ENCODE results near the gene MSI2. TPM values are rescaled to one million over a fixed set of nuclear protein-coding genes. Genes with fewer than 3 reads are reported as not detected.

MSI2 gene
- total RNA-seq, 1 donor from 2014 or later = 96.8 TPM

DNA sequence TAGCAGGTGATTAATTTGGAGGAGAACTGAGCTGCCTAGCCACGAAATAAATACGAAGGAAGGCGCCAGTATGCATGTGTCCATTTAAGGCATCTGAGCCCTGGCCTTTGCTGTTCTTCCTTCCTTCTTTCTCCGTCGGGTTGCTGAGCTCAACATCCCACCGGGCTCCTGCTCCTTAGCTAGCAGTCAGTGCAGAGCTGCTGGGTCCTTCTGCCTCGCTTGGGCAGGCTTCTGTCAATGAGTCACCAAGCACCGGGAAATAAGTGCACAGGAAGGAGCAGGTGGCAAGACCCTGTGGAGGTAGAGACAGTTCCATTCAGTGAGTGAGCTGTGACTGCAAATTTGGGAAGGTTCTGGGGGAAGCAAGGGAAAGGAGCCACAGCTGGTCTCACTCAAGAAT, 368.1 kb downstream of the MSI2 start:
- DNase-seq (ENCODE audit: missing footprints) (no peak), ATAC-seq (no peak)
- intact Hi-C loops (cut with DNase I) = no loop called here

DNA sequence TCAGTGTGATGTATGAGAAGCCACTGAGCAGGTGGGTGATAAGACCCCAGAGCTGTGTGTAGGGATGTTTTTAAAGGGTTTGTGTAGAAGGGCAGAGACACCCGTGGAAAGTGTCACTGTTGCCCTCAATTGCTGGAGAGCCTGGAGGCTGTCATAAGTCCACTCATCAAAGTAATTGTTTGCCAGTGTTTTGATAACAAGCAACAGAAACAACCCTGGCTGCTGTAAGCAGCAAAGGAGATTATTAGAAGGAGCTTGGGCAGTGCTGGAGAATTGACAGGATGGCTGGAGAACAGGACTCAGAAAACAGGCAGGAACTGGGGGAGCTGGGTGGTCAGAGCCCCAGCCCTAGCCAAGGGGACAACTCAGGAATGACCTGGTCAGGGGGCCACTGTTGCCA, 369.2 kb downstream of the MSI2 start:
- ATAC-seq (peak; percentile 38), DNase-seq (ENCODE audit: missing footprints) (no peak)
- intact Hi-C loops (cut with DNase I) = no loop called here

DNA sequence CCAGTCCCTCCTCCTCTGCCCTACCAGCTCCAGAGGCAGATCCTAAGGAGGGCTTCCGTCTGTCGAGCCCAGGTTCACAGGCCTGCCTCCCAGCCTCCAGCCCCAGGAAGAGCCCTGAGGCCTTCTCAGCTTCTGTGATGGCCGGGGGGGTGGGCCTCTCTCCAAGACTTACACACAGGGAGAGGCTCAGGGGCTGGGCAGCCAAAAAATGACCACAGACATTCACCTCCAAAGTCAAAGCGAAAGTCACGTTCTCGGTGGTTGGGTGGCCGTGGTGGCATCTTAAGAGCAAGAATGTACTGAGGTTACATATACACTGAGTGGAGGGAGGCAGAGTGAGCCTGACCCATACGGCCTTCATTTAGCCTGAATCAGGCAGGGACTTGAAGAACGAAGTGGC, 369.6 kb downstream of the MSI2 start:
- ATAC-seq = no peak
- intact Hi-C loops (cut with DNase I) = no loop called here
- DNase-seq (ENCODE audit: missing footprints) = no peak

DNA sequence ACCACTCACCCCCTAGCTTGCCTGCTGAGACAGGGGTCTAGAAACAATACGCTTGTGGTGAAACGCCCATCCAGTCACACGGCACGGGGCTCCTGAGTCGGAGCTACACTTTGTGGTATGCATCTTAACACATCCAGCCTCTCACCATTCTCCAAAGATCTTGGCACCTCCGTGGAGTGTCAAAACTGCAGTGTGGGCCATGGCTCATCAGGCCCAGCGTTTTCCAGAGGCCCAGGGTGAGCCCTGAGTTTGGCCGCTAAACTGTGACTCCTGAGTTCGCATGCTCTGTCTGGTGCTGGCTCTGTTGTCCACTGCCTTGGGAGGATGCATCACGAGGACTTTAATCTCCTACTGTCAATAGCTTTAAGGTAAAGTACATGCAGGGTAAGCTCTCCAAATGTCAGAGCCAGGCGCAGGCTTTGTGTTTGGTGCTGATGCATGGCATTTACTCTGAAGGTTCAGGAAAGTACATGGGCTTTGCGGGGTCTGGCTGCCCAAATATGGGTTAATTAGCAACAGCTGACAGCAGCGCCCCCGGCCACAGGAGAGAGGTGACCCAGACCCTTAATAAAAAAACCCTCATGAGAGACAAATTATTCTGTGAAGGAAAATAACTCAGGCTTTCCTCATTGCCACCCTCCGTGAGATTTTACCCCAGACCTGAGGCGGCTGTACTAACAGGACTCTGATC, 370.3 kb downstream of the MSI2 start:
- DNase-seq (ENCODE audit: missing footprints) = no peak
- peak; percentile 30 for ATAC-seq
- intact Hi-C loops (cut with DNase I) = no loop called here

DNA sequence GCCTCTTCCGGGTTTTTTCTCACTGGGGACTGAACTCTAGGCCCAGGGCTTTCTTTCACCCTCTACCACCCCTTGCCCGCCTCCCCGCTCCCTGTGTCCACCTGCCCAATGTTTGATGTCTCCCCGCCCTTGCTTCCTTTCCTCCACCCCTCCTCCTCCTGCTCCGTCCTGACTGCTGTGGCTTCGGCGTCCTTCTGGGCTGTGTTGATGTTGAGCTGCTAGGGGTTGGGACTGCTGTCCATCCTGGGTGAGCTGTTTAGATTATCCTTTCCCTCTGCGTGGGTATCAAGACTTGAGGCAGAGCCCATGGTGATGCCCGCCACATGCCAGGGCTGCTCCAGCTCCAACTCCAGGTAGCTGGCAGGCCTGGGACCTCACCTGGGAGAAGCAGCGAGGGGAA, 371.3 kb downstream of the MSI2 start:
- no peak for DNase-seq (ENCODE audit: missing footprints)
- intact Hi-C loops (cut with DNase I) = no loop called here
- ATAC-seq = no peak

DNA sequence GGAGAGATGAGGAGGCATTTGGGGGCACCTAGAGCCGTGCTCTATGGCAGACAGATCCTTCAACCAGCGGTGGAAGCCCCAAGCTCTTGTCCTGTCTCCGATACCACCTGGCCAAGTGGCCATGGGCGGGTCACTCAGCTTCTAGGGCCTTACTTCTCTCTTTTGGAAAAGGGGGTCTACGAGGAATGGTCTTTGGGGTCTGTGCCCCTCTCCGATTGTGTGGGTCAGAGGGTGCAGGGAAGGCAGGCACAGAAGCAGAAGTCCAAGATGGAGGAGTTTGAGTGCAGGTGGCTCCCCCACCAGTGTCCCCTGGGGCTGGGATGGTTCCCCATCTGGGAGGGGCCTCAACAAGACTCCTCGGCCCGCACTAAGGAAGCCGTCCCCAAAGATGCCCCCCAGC, 372.1 kb downstream of the MSI2 start:
- intact Hi-C loops (cut with DNase I) = no loop called here
- DNase-seq (ENCODE audit: missing footprints) (no peak), ATAC-seq (no peak)

DNA sequence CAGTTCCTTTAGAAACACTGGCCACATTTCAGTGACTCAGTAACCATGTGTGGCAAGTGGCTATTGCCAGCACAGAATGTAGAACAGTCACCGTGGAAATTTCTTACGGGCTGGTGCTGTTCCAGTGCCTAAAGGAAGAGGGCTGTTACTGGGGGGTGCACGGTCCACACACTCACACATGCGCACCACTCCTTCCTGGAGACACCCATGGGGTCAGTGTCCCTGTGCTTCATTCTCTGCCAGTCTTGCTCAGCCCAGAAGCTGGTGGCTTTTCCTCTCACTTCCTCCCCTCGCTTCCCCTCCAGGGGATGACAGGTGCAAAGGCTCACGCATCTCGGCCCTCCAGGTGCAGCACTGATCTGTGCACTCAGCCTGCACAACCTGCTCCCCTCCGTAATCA, 373.1 kb downstream of the MSI2 start:
- intact Hi-C loops (cut with DNase I) = no loop called here
- DNase-seq (ENCODE audit: missing footprints) = no peak
- ATAC-seq = no peak

DNA sequence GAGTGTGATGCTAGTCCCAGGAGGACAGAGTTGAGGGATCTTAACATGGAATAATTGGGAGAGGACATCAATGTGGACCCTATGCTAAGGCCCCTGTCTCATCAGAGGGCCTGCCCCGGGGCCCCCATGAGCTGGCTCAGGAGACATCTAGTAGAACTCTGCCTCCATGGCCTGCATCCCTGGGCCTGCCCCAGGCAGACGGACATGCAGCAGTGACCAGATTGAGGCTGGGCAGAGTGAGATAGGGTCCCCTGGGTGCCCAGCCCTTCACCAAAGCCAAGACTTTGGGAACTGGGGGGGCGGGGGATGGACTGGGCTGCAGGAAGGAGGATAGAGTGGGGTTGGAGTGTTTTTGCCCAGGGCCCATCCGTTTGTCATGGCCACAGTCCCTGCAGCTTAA, 373.6 kb downstream of the MSI2 start:
- intact Hi-C loops (cut with DNase I) = no loop called here
- ATAC-seq (no peak), DNase-seq (ENCODE audit: missing footprints) (no peak)

DNA sequence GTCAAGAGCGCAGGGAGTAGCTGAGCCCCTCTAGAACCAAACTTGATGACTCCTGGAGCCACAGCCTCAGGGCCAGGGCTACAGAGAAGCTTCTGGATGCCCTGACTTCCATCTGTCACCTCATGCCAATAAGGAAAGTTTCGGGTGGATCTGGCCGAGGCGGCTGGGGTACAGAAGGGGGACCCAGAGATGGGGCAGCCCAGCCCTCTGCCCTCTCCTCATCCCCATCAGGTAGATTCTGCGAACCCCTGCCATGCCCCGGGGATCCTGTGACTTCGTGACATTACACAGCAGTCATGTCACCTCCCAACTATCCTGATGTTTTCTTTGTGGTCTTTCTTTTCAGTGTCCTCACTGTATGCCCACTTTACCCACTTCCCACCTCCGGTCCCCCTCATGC, 374.4 kb downstream of the MSI2 start:
- ATAC-seq (no peak), DNase-seq (ENCODE audit: missing footprints) (no peak)
- intact Hi-C loops (cut with DNase I) = no loop called here

DNA sequence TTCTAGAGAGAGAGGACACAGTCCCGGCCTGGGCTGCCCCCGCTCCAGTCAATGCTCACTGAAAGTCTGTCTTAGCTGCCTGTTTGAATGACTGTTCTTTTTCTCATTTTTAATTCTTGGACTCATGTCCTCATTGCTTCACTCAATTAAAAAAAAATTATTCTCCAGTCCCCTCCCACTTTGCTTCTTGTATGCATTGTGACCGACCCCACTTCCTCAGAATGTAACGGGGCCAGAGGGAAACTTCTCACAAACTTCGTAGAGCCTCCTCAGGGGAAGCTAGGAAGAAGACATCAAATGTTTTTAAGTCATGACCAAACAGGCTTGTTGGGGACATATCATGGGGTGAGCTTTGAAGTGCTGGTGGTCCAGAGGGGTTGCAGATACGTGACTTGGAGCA, 375.5 kb downstream of the MSI2 start:
- intact Hi-C loops (cut with DNase I) = no loop called here
- DNase-seq (ENCODE audit: missing footprints) = no peak
- no peak for ATAC-seq

DNA sequence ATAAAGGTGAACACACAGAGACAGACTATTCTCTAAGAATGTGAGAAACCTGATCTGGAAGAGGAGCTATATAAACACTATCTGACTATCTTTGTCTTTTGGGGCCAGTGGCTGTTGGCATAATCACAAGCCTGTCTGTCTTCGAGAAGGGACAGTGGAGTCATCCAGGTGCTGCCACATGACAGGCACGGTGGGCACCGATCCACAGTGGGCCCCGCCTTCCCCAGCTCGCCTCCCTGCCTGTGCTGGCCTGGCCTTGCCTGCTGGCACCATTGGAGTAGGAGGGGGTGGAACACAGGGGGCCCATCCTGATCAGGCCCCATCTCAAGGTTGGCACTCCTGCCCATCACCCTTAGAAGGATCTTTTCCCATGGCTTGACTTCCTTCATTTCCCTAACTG, 376.0 kb downstream of the MSI2 start:
- no peak for ATAC-seq
- intact Hi-C loops (cut with DNase I) = no loop called here

DNA sequence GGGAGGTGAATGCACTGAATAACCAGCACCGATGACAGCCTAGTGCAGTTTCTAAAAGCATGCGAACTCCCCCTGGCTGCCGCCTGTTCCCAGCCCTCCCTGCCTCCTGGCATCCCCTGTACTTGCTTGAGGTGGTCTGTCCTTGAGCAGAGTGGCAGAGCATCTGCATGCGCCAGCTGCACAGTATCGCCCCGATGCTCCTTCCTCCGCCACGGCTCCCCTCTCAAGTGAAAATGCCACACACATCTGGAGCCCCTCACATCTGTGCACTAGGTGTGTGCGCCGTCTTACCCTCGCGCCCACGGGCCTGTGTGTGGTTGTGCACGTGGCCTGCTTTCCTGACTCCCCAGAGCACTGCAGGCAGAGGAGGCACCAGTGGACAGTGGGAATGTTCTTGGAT, 376.9 kb downstream of the MSI2 start:
- ATAC-seq = no peak
- intact Hi-C loops (cut with DNase I) = no loop called here
- no peak for DNase-seq (ENCODE audit: missing footprints)

More for the DNA sequence above, 376.0 kb downstream of the MSI2 start:
- DNase-seq (ENCODE audit: missing footprints) = no peak

DNA sequence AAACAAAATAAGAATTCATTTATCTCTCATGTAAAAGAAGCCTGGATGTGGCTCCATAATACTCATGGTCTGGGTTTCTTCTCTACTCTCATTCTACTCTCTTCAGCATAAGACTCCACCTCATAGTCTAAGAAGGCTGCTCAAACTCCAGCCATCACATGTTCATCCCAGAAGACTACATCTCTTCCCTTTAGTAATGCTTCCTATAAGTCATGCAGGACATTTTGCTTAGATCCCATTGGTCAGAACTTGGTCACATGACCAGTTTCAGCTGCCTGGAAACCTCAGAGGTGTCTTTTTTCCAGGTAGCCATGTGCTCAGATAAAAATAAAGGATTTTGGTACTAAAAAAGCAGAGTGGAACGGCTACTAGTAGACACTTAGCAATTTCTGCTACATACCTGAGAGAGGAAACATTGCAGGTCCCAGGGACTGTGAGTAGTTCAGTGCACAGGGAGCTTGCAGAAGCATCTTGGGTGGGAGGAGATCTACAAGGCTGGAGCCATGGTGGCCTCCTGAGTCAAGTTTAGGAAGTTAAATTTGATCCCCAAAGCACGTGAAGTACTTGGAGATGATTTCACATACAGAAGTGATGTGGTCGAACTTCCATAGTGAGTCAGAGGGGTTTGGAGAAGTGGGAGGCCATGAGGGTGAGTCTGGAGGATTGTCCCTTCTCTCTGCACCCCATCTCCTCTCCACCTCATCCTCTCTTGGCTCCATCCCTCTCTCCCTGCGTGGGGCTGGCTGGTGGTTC, 378.6 kb downstream of the MSI2 start:
- intact Hi-C loops (cut with DNase I) = no loop called here
- DNase-seq (ENCODE audit: missing footprints) (no peak), ATAC-seq (no peak)

DNA sequence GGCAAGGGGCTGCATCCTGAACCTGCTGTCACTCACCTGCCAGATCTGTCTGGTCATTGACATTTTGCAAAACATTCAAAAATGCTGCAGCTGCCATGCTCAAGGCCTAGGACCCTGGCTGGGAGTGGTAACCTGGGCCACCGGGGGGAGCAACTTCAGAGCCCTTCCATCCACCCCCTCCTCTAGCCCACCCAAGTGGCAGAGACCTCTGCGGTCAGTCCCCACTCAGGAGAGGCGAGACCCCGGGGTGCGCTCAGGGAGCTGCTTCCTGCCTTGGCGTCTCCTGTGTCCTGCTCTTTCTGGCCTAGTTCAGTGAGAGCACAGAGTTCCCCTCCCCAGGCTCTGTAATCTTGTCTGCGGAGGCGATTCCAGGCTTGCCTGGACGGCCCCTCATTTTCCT, 380.0 kb downstream of the MSI2 start:
- intact Hi-C loops (cut with DNase I) = no loop called here
- DNase-seq (ENCODE audit: missing footprints) (peak; percentile 48), ATAC-seq (no peak)

DNA sequence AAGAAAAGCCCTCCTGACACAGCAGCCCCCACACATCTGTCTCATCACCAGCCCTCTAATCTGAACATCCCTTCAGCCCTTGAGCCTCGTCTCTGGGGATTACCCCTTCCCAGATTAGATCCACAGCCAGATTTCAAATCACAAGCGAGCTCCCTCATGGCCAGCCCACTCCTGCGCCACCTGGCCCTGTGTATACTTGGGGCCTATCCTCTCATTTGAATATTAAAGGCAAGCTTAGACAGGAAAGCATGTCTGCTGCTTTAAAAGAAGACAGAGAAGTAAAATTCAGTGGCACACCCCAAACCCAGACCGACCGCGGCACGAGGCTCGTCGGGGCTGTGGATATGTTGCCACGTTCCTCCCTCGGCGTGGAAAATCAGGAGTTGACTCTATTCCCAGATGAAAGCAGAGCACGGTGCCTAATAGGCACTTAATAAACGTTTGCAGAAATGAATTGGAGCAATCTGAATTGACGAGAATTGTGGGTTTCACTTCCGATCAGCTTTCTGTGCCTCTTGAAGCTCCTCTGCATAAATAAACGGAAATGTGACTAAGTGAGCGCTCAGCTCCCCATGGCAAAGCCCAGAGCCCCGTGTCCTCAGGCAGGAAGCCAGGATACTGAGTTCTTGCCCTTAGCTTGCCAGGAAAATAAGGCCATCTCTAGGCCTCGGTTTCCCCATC, 380.8 kb downstream of the MSI2 start:
- ATAC-seq = no peak
- DNase-seq (ENCODE audit: missing footprints) = peak; percentile 53
- intact Hi-C loops (cut with DNase I) = no loop called here

DNA sequence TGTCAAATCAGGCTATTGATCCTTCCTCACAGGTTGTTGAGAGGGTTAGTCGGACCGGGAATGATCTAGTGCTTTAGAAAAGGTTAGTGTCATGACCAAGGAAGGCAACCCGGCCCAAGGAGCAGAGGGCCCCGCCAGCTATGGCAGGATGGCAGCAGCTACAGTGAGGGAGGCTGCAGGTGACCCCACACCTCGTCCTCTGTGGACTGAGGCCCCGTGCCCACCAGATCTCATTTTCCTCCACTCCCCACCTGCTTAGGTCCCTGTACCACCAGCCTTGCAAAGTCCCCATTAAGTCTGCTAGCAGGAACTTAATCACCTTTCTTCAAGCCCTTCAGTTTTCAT, 381.3 kb downstream of the MSI2 start:
- intact Hi-C loops (cut with DNase I) = no loop called here
- peak; percentile 43 for DNase-seq (ENCODE audit: missing footprints)
- no peak for ATAC-seq

DNA sequence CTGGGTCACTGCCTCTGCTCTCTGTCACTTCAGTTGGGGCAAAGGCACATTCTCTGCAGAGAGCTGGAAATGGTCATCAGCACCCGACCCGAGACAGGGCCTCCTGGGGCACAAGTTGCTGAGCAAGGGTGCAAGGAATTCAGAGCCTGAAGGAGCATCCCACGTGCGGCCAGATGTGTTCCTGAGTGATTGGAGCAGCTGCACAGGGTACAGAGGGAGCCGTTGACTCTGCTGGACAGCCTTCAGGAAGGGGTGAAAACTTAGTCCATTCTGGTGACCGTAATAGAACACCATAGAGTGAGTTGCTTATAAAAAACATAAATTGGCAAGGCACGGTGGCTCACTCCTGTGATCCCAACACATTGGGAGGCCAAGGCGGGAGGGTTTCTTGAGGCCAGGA, 382.0 kb downstream of the MSI2 start:
- intact Hi-C loops (cut with DNase I) = no loop called here
- no peak for ATAC-seq
- DNase-seq (ENCODE audit: missing footprints) = no peak

DNA sequence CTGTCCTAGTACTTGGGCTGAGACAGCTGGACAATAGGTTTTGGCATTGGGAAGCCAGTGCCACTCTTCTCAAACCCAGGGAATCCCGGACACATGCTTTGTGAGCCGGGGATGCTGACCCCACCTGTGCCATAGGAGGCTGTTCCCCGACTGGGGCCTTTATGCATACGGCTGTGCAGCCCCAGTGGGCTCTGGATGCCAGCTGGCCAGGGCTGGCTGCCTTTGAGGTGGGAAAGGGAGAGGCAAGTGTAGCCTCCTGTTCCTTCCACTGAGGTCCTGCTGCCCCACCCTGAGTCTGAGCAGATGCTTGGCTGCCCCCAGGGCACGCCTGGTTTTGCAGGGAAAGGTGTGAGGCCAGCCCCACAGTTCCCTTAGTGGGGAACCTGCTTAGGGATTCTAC, 383.1 kb downstream of the MSI2 start:
- intact Hi-C loops (cut with DNase I) = no loop called here
- DNase-seq (ENCODE audit: missing footprints) (no peak), ATAC-seq (no peak)

DNA sequence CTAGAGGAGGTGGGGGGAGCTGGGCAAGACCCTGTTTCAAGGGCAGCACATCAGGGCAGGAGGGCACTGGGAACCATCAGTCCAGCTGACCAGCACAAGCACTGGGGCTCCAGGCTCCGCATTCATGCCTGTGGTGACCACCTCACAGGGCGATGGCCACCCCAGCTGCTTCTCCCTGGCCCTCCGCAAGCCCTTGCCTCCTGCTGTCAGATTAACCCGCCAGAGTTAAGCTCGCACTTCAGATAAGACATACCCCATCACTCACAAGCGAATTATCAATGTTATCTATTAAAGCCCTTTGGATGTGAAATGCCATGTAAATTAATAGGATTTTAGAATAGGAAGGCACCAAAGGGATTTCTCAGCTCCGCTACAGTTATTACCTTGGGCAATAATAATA, 383.8 kb downstream of the MSI2 start:
- intact Hi-C loops (cut with DNase I) = no loop called here
- no peak for DNase-seq (ENCODE audit: missing footprints)
- no peak for ATAC-seq

DNA sequence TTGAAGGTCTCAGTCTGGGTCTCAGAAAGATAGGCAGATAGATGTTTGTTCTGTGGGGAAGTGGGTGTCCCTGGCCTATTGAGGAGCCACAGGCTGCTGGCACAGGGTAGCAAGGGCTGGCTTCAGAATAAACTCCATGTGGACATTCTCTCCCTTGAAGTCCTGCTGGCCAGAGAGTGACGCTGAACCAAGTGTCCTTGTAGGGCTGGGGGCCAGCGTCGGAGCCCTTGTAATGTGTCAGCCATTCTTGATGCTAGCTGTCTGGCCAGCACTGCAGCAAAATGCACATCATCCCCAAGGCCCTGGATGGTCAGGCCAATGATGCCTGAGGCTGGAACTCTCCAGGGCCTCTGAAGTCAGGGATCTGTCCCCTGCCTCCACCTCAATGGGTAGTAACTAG, 385.4 kb downstream of the MSI2 start:
- no peak for ATAC-seq
- intact Hi-C loops (cut with DNase I) = no loop called here
- DNase-seq (ENCODE audit: missing footprints) = no peak

Data from Right ventricle myocardium inferior (tissue), 1 donor.